ENCODE results near the gene RNPEP. TPM values are rescaled to one million over a fixed set of nuclear protein-coding genes. Genes with fewer than 3 reads are reported as not detected.

The RNPEP gene
- total RNA-seq, 1 donor from 2014 or later: 75.8 TPM

- DNase-seq (ENCODE audit: low read depth): no peak
- no peak overlapping the region for H3K4me3 ChIP-seq (ENCODE audit: low read depth, low read length)
- H3K27me3 ChIP-seq (ENCODE audit: control insufficient read depth, insufficient read depth, low read length): no peaks in the 10 kb centered on the region
- TF ChIP-seq CTCF (IDR thresholded peaks at IDR 0.05; ENCODE audit: insufficient read depth, low read length, poor library complexity, severe bottlenecking): no peak
- H3K36me3 ChIP-seq (ENCODE audit: control insufficient read depth, insufficient read depth, low read length): peaks cover 3% of the 10 kb centered on the region
These were observed 16.3 kb upstream of the RNPEP start for GRCh38 chr1:201966171-201966570.

- TF ChIP-seq CTCF (IDR thresholded peaks at IDR 0.05; ENCODE audit: insufficient read depth, low read length, poor library complexity, severe bottlenecking): no peak
- peaks cover 3% of the 10 kb centered on the region for H3K36me3 ChIP-seq (ENCODE audit: control insufficient read depth, insufficient read depth, low read length)
- H3K27me3 ChIP-seq (ENCODE audit: control insufficient read depth, insufficient read depth, low read length): no peaks in the 10 kb centered on the region
- no peak for DNase-seq (ENCODE audit: low read depth)
- H3K4me3 ChIP-seq (ENCODE audit: low read depth, low read length): no peak overlapping the region
These were observed 14.1 kb upstream of the RNPEP start for GRCh38 chr1:201968202-201968925.

GRCh38 chr1:201970334-201971159, 11.9 kb upstream of the RNPEP start:
- H3K27me3 ChIP-seq (ENCODE audit: control insufficient read depth, insufficient read depth, low read length): no peaks in the 10 kb centered on the region
- no peaks in the 10 kb centered on the region for H3K36me3 ChIP-seq (ENCODE audit: control insufficient read depth, insufficient read depth, low read length)
- no peak for DNase-seq (ENCODE audit: low read depth)
- no peak for TF ChIP-seq CTCF (IDR thresholded peaks at IDR 0.05; ENCODE audit: insufficient read depth, low read length, poor library complexity, severe bottlenecking)
- no peak overlapping the region for H3K4me3 ChIP-seq (ENCODE audit: low read depth, low read length)

- TF ChIP-seq CTCF (IDR thresholded peaks at IDR 0.05; ENCODE audit: insufficient read depth, low read length, poor library complexity, severe bottlenecking): no peak
- peak overlapping the region; percentile 69 for H3K4me3 ChIP-seq (ENCODE audit: low read depth, low read length)
- H3K27me3 ChIP-seq (ENCODE audit: control insufficient read depth, insufficient read depth, low read length): no peaks in the 10 kb centered on the region
- no peaks in the 10 kb centered on the region for H3K36me3 ChIP-seq (ENCODE audit: control insufficient read depth, insufficient read depth, low read length)
- no peak for DNase-seq (ENCODE audit: low read depth)
These were observed 296 bp upstream of the RNPEP start for GRCh38 chr1:201982082-201982622.

- Histone ChIP-seq H3K27me3 (ENCODE audit: control insufficient read depth, insufficient read depth, low read length) (no peaks in the 10 kb centered on the region), H3K4me3 (ENCODE audit: low read depth, low read length) (peak overlapping the region; percentile 69), H3K36me3 (ENCODE audit: control insufficient read depth, insufficient read depth, low read length) (no peaks in the 10 kb centered on the region)
- no peak for DNase-seq (ENCODE audit: low read depth)
- no peak for TF ChIP-seq CTCF (IDR thresholded peaks at IDR 0.05; ENCODE audit: insufficient read depth, low read length, poor library complexity, severe bottlenecking)
These were observed 945 bp downstream of the RNPEP start for GRCh38 chr1:201983380-201983805.
